Stimulated activated CD8-positive, alpha-beta memory T cell treated with anti-CD3 and anti-CD28 coated beads, Interleukin-7, amount 100 ng/mL, for 4 hours (primary cell): Measurements from ENCODE around the gene SPATA24.
"Not testable (repeated sequence)": the region's sequence is repeated elsewhere in the genome, so short reads cannot be mapped to it uniquely, and the experiment has no call there.

Source experiments
- DNase-seq, 2 donors: peaks; one replicate each; pipeline ENCODE4 v3.0.0-alpha.2; 2020; ENCODE audit warnings: low read depth in 2 of 2

Gene SPATA24

GRCh38 chr5:139417214-139417613 is 13.3 kb upstream of the SPATA24 start:
- DNase-seq = no peak

GRCh38 chr5:139416651-139417050 is 12.8 kb upstream of the SPATA24 start:
- DNase-seq = no peak

- DNase-seq = no peak
Observed at GRCh38 chr5:139415869-139416268, 12.0 kb upstream of the SPATA24 start.

DNA sequence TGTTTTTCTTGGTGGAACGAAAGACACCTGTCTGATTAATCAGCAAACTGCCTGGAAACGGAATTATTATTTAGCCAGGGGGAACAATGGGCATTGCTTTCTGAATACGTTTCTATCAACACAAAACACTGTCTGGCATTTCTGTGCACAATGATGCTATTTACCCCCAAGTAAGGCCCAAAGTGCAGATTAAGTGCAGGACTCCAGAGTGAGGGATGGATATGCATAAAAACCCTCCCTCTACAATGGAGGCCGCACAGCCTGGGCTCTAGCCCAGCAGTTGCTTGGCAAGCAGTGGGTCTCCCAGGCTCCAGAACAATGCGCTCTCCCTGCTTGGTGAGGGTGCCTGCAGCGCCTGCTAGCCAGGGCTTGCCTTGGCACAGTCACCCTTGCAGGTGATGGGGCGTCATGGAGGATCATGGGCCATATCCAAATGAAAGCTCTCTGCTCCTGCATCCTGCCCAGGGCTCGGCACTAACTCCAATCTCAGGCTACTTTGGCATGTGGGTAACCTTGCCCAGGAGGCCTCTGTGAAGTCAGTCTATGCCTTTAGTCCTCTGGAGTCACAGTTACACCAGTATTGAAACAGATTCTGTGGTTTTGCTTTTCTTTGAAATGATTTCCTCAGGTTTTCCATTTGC is 11.5 kb upstream of the SPATA24 start:
- DNase-seq = no peak

DNA sequence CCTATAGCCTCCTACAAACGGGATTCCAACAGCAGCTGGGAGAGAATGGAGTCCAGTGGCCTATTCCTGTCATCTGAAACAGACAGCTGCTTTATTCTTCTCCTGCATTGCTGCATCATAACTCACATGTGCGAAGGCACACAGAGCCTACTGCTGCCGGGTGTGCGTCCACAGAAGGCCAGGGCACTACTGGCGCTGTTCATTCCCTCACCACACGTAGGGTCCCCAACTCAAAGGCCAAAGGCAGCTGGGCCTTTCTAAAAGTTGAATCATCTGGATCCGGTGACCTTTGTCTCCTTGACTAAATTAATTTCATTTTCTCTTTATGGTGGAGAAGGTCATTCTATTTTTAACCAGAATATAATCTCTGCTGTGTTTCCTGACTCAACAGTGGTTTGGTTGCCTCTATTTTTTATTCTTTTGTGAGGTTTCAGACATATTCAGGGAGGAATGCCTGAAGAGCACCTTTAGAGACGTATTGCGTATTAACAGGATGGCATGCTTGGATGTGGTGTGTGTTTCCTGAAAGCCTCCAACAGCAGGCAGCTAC is 10.8 kb upstream of the SPATA24 start:
- DNase-seq = no peak

DNA sequence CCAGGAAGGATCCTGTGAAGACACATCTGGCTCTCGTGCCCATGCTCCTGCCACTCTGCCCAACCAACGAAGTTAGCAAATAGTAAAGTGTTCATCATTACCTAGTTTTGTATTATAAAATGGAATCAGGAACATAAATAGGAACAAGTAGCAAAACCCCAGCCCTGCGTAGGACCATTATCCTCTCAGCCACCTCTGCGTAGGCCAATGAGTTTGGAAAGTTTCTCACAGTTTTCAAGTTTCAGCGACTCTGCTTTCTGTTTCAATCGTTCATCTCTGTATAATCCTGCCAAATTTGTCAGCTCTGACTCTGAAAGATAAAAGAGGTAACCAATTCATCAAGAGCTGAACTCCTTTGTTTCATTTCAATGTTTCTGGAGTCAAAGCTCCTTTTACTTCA is 10.1 kb upstream of the SPATA24 start:
- no peak for DNase-seq

GRCh38 chr5:139413153-139413552 is 9.3 kb upstream of the SPATA24 start:
- no peak for DNase-seq

GRCh38 chr5:139410993-139411828 is 7.3 kb upstream of the SPATA24 start:
- no peak for DNase-seq

DNA sequence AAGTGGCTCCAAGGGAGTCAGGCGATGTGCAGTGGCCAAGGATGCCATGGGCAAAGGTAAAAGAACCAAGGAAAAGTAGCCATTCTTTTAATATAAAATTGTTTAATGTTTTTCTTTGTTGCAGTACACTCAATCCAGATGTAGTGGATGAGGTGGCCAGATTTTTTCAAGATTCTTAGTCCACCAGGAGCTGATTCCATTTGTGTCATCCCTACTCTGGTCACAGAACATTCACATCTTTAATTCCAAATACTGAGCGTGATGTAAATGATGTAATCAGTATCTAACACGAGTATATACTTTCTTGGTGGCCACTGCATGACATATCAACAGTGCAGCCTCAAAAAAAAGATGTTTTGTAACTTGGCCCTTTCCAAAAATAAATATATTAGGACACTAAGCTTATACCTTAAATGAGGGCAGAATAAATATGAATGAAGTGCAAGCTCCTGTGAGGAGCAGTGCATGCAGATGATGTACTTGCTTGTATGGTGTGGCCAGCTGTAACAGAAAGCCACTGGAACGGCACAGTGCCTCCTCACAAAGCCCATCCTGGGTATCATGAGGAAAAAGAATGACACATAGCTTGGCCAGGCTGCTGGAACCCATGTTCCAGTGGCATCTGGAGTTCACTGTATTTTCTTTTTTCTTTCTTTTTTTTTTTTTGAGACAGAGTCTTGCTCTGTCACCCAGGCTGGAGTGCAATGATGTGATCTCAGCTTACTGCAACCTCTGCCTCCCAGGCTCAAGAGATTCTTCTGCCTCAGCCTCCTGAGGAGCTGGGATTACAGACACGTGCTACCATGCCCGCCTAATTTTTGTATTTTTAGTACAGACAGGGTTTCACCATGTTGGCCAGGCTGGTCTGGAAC is 6.5 kb upstream of the SPATA24 start:
- no peak for DNase-seq

DNA sequence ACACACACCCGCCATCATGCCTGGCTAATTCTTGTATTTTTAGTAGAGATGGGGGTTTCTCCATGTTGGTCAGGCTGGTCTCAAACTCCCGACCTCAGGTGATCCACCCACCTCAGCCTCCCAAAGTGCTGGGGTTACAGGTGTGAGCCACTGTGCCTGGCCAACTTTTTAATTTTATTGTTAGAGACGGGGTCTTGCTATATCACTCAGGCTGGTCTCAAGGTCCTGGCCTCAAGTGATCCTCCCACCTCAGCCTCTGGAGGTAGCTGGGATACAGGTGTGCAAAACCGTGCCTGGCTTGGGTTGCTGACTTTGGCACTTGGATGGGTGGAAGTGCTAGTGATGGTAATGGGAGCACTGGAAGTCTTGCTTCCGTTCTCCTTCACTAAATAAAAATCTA is 5.2 kb upstream of the SPATA24 start:
- not testable (repeated sequence) for DNase-seq

DNA sequence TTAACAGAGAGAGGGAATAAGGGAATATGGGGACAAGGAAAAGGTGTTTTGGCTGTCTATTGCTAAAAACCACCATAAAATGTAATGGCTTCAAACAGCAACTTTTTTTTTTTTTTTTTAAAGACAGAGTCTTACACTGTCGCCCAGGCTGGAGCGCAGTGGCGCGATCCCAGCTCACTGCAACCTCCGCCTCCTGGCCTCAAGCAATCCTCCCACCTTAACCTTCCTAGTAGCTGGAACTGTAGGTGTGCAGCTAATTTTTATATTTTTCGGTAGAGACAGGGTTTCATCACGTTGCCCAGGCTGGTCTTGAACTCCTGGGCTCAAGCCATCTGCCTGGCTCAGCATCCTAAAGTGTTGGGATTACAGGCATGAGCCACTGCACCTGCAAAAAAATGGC is 4.3 kb upstream of the SPATA24 start:
- no peak for DNase-seq

DNA sequence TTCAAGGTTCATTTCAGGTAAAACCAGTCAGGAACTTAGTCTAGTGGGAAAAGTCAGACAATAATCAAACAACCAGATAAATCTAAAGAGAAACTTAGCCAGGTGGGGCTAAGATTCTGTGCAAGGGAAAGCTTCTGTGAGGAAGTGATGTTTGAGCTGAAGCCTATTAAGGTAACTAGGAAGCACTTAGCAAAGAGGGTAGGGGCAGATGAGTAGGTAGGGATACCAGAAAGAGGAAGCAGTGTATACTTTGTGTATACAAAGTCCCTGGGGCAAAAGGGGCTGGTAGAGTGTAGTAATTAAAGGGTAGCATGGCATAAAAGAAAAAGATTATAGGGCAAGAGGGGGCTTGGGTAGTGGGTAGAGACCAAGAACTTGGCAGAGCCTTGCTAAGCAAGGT is 3.6 kb upstream of the SPATA24 start:
- DNase-seq = no peak

DNA sequence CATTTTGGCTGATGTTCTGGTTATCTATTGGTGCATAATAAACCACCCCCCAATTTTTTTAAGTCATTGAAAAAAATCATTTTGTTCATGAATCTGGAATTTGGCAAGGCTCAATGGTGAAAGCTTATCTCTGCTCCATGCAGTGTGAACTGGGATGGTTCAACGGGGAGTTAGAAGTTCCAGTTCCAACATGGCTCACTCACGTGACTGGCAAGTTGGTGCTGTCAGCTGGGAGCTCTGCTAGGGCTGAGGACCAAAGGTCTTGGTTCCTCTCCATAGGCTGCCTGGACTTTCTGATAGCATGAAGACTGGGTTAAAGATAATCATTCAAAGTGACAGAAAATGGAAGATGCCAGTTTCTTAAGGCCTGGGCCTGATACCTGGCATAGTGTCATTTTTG is 3.1 kb upstream of the SPATA24 start:
- no peak for DNase-seq

DNA sequence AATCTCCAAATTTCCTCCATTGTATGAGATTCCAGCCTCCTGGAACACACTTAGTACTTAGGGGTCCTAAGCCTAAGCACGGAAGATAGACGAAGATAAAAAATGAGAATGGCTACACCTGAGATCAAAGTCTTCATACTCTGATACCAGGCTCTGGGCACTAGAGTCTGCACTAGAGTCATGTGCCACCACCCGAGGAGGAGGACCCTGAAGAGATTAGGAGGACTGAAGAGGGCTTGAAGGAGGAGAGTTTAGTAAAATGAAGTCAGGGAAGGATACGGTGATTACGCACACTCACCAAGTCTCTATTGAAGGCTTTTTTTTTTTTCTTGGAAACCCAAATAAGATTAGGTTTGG is 573 bp upstream of the SPATA24 start:
- DNase-seq = no peak

- no peak for DNase-seq
Observed at GRCh38 chr5:139403418-139403786, 487 bp downstream of the SPATA24 start.

GRCh38 chr5:139402561-139403158 is 1.2 kb downstream of the SPATA24 start:
- no peak for DNase-seq

DNA sequence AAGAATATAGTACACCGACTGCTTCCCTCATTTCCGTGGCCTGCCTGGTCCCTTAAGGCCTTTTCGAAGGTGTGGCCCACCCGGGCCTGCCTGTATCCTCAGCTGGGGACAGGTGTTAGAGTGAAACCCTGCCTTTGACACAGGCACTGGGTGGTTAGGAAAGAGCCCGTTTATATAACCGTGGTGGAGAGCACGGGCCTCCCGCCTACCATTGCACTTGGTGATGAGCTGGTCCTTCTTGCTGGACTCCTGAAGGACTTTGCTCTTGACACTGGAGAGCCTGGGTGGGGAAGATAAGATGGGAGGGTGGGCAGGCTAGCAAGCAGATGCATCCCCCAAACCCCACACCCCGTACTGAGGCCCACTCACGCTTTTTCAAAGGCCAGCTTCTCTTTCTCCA is 2.3 kb downstream of the SPATA24 start:
- DNase-seq = no peak

DNA sequence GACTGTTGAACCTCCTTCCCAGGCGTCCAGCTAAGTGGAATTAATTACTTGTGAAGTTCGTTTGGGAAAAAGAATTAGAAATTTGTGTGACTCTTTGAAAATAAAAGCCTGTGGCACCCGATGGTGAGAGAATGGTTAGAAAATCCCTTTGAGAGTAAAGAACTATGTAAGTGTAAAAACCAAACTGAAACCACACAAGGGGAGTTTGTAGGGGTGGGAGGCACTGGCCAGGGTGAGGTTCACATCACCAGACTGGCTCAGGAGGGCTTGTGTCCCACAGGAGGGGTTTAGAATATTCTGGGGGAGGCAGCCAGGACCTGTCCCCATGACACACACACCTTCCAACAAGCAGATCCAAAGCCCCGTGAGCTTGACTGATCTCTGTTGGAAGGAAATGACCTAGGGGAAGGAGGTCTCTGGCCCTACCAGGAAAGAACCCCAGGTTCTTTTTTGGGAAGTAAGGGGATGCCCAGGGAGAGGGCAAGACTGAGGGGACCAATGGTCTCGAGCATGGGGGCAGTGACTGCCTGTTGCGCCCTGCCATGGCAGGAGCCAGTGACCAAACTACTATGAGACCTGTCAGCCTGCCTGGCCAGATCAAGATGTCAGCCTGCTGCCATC is 4.3 kb downstream of the SPATA24 start:
- DNase-seq = no peak

- DNase-seq = no peak
Observed at GRCh38 chr5:139397921-139398320, 6.0 kb downstream of the SPATA24 start.

GRCh38 chr5:139396691-139397090 is 7.2 kb downstream of the SPATA24 start:
- DNase-seq = no peak

- no peak for DNase-seq
Observed at GRCh38 chr5:139395844-139396640, 7.8 kb downstream of the SPATA24 start.
